Measurements from ENCODE around the gene PRPF19.

GRCh38 chr11:60929764-60930163, 23.4 kb upstream of the PRPF19 start:
- TF ChIP-seq EZH2phosphoT487 (conservative IDR thresholded peaks at IDR 0.05; ENCODE audit: low read length) (no peak), CTCF (IDR thresholded peaks at IDR 0.05; ENCODE audit: insufficient read depth, low read length, poor library complexity, severe bottlenecking) (no peak)

Data from SU-DHL-6 (cell line).